H1 (cell line): ENCODE measurements around the gene PSORS1C2. TPM values are rescaled to one million over a fixed set of nuclear protein-coding genes. Genes with fewer than 3 reads are reported as not detected.

ENCODE experiments used
- CTCF ChIA-PET: fragments of 300-600 bp; sonication (Branson Sonifier 250); formaldehyde crosslinking; loops from one replicate; lab custom pipeline; 2021; ENCODE audit not compliant: partially characterized antibody; lab: Charles Lee
- POLR2A ChIA-PET: fragments of 300-600 bp; sonication (Branson Sonifier 250); formaldehyde crosslinking; loops from one replicate; lab custom pipeline; 2021; ENCODE audit warnings: inconsistent platforms; ENCODE audit not compliant: partially characterized antibody; lab: Charles Lee
- DNase-seq, 2 experiments: peaks; one replicate each; pipeline versions ENCODE4 v3.0.0 to v3.0.0-alpha.2; 2010 to 2022; ENCODE audit warnings: low spot score in 2 of 2, low read depth in 1 of 2, mixed read lengths in 1 of 2
- FAIRE-seq: peaks from 2 replicates; lab custom pipeline; 2011; peaks lifted over from hg19 to GRCh38; lab: Jason Lieb, UNC
- H2AFZ ChIP-seq: 2 replicates; pipeline ENCODE4 v1.8.1; 2012; ENCODE audit warnings: low read length, inconsistent platforms
- H2AK5ac ChIP-seq: 2 replicates; pipeline ENCODE4 v1.6.1; 2013; ENCODE audit warnings: low read depth, low read length
- H2BK120ac ChIP-seq: replicated peaks from 2 replicates; pipeline ENCODE3; 2013; ENCODE audit warnings: low read depth, low read length, inconsistent platforms
- H2BK12ac ChIP-seq: 2 replicates; pipeline ENCODE4 v1.6.1; 2013; ENCODE audit warnings: low read depth, low read length
- H2BK15ac ChIP-seq: 2 replicates; pipeline ENCODE4 v1.6.1; 2013; ENCODE audit warnings: low read length
- H2BK20ac ChIP-seq: 2 replicates; pipeline ENCODE4 v1.6.1; 2013; ENCODE audit warnings: low read length
- H2BK5ac ChIP-seq: 2 replicates; pipeline ENCODE4 v1.6.1; 2013; ENCODE audit warnings: low read depth, low read length
- H3K14ac ChIP-seq: 2 replicates; pipeline ENCODE4 v1.6.1; 2013; ENCODE audit warnings: inconsistent platforms; ENCODE audit not compliant: insufficient read length
- H3K18ac ChIP-seq: 2 replicates; pipeline ENCODE4 v1.6.1; 2013; ENCODE audit warnings: low read length; ENCODE audit errors: extremely low read depth
- H3K23ac ChIP-seq: 2 replicates; pipeline ENCODE4 v1.6.1; 2013; ENCODE audit warnings: inconsistent platforms; ENCODE audit not compliant: insufficient read length
- H3K23me2 ChIP-seq: 2 replicates; pipeline ENCODE4 v1.6.1; 2013; ENCODE audit warnings: low read depth, low read length
- H3K27ac ChIP-seq: 2 replicates; pipeline ENCODE4 v1.6.1; 2011; ENCODE audit warnings: low read depth, low read length, inconsistent platforms
- H3K27me3 ChIP-seq, 4 experiments: replicated peaks in 1 of 4; 1 replicate in 1 of 4; 2 replicates in 3 of 4; pipeline versions ENCODE4 v1.6.1 to v1.8.1; 2011 to 2013; ENCODE audit warnings: low read length in 3 of 4, mild to moderate bottlenecking in 3 of 4, inconsistent platforms in 2 of 4, mixed read lengths in 2 of 4, moderate library complexity in 1 of 4; ENCODE audit not compliant: control insufficient read depth in 3 of 4, insufficient read depth in 3 of 4; ENCODE audit errors: extremely low read depth in 1 of 4
- H3K36me3 ChIP-seq, 4 experiments: 2 replicates each; pipeline versions ENCODE4 v1.6.1 to v1.8.1; 2011 to 2013; ENCODE audit warnings: mild to moderate bottlenecking in 4 of 4, low read length in 3 of 4, moderate library complexity in 2 of 4, control low read depth in 1 of 4, inconsistent platforms in 1 of 4; ENCODE audit not compliant: insufficient read depth in 4 of 4, control insufficient read depth in 2 of 4
- H3K4ac ChIP-seq: replicated peaks from 2 replicates; pipeline ENCODE3; 2013; ENCODE audit warnings: low read length, low read depth, mixed read lengths, inconsistent platforms; ENCODE audit not compliant: insufficient read length
- H3K4me1 ChIP-seq, 4 experiments: replicated peaks in 1 of 4; 1 replicate in 1 of 4; 2 replicates in 3 of 4; pipeline versions ENCODE4 v1.6.1 to v1.8.1; 2011 to 2013; ENCODE audit warnings: low read length in 3 of 4, inconsistent platforms in 2 of 4, mixed read lengths in 1 of 4; ENCODE audit not compliant: insufficient read depth in 4 of 4, control insufficient read depth in 3 of 4
- H3K4me2 ChIP-seq, 2 experiments: 2 replicates each; pipeline versions ENCODE4 v1.6.1 to v1.8.1; 2011 to 2013; ENCODE audit warnings: low read depth in 2 of 2, low read length in 2 of 2, control low read depth in 1 of 2, inconsistent platforms in 1 of 2, mild to moderate bottlenecking in 1 of 2; ENCODE audit not compliant: insufficient read depth in 1 of 2
- H3K4me3 ChIP-seq, 4 experiments: fragments of 200-600, 300-600 bp in 1 of 4; sonication (generic), shearing (Covaris generic), sonication (Bioruptor Twin) in 1 of 4; 2 replicates each; pipeline versions ENCODE4 v1.5.1 to v1.8.1; 2011 to 2016; ENCODE audit warnings: low read length in 4 of 4, low read depth in 3 of 4, control low read depth in 2 of 4, inconsistent platforms in 2 of 4, mild to moderate bottlenecking in 2 of 4, mixed read lengths in 1 of 4, moderate library complexity in 1 of 4; ENCODE audit not compliant: insufficient read depth in 2 of 4; ENCODE audit errors: extremely low read depth in 1 of 4
- H3K56ac ChIP-seq: replicated peaks from 2 replicates; pipeline ENCODE3; 2013; ENCODE audit warnings: low read depth, mild to moderate bottlenecking, mixed read lengths, low read length, inconsistent platforms; ENCODE audit not compliant: insufficient read length
- H3K79me1 ChIP-seq: 2 replicates; pipeline ENCODE4 v1.6.1; 2013; ENCODE audit warnings: low read depth, low read length, control low read depth
- H3K79me2 ChIP-seq, 2 experiments: 2 replicates each; pipeline versions ENCODE4 v1.6.1 to v1.8.1; 2012 to 2013; ENCODE audit warnings: low read length in 2 of 2, mild to moderate bottlenecking in 2 of 2, inconsistent platforms in 1 of 2; ENCODE audit not compliant: insufficient read depth in 2 of 2, control insufficient read depth in 1 of 2
- H3K9ac ChIP-seq, 4 experiments: replicated peaks in 1 of 4; 1 replicate in 1 of 4; 2 replicates in 3 of 4; pipeline versions ENCODE4 v1.6.1 to v1.8.1; 2011 to 2013; ENCODE audit warnings: low read depth in 3 of 4, low read length in 3 of 4, control low read depth in 2 of 4, mild to moderate bottlenecking in 2 of 4, moderate library complexity in 2 of 4, inconsistent platforms in 1 of 4; ENCODE audit errors: extremely low read depth in 1 of 4
- H3K9me3 ChIP-seq, 2 experiments: 2 replicates each; pipeline versions ENCODE4 v1.6.1 to v1.8.1; 2012 to 2013; ENCODE audit warnings: mild to moderate bottlenecking in 2 of 2, moderate library complexity in 2 of 2, control low read depth in 1 of 2, inconsistent platforms in 1 of 2, low read depth in 1 of 2, low read length in 1 of 2, mixed read lengths in 1 of 2; ENCODE audit not compliant: insufficient read depth in 2 of 2
- H4K20me1 ChIP-seq, 2 experiments: replicated peaks in 1 of 2; 2 replicates each; pipeline versions ENCODE3 to v1.8.1; 2011 to 2013; ENCODE audit warnings: inconsistent platforms in 2 of 2, low read length in 2 of 2, mild to moderate bottlenecking in 1 of 2; ENCODE audit not compliant: insufficient read depth in 2 of 2, control insufficient read depth in 1 of 2
- H4K5ac ChIP-seq: 2 replicates; pipeline ENCODE4 v1.6.1; 2013; ENCODE audit warnings: low read length, low read depth, mixed read lengths, inconsistent platforms; ENCODE audit not compliant: insufficient read length
- H4K8ac ChIP-seq: 2 replicates; pipeline ENCODE4 v1.8.0; 2013; ENCODE audit warnings: mild to moderate bottlenecking, moderate library complexity, low read length, inconsistent platforms; ENCODE audit not compliant: insufficient read depth; ENCODE audit errors: extremely low read depth
- H4K91ac ChIP-seq: replicated peaks from 2 replicates; pipeline ENCODE3; 2013; ENCODE audit warnings: low read length, mixed read lengths, inconsistent platforms; ENCODE audit not compliant: insufficient read length
- ATF3 ChIP-seq: IDR thresholded peaks from 2 replicates; pipeline ENCODE4 v1.6.1; 2011; ENCODE audit warnings: low read depth, mild to moderate bottlenecking, low read length; ENCODE audit not compliant: insufficient read depth
- CBX5 ChIP-seq: fragments of 300-800, 300-1000 bp; sonication (generic); IDR thresholded peaks from 2 replicates; pipeline ENCODE4 v1.7.1; 2016; ENCODE audit warnings: antibody characterized with exemption, low read length, low read depth
- CEBPB ChIP-seq: IDR thresholded peaks from 2 replicates; pipeline ENCODE4 v1.6.1; 2012; ENCODE audit warnings: low read depth, low read length
- CHD1 ChIP-seq: IDR thresholded peaks from 2 replicates; pipeline ENCODE4 v1.6.1; 2012; ENCODE audit warnings: low read depth, low read length, improper control_type of control experiment
- POLR2AphosphoS5 ChIP-seq: IDR thresholded peaks from 2 replicates; pipeline ENCODE4 v1.6.1; 2011; ENCODE audit warnings: low read depth, low read length
- TAF1 ChIP-seq: IDR thresholded peaks from 2 replicates; pipeline ENCODE4 v1.6.1; 2011; ENCODE audit warnings: mild to moderate bottlenecking, low read depth, low read length
- TEAD4 ChIP-seq: IDR thresholded peaks from 2 replicates; pipeline ENCODE4 v1.6.1; 2012; ENCODE audit warnings: low read depth, low read length, inconsistent platforms, mixed read lengths
- WGBS, 2 experiments: shearing (Covaris generic) in 1 of 2; methylation state at CpG; one replicate each; pipeline versions ENCODE4 v1.1.6 to v1.1.7; 2013 to 2015; ENCODE audit warnings: low lambda C conversion rate in 2 of 2, mixed read lengths in 2 of 2, inconsistent platforms in 1 of 2, low coverage in 1 of 2, missing lambda C conversion rate in 1 of 2; ENCODE audit not compliant: insufficient replicate concordance in 2 of 2, insufficient coverage in 1 of 2, insufficient read length in 1 of 2; ENCODE audit errors: extremely low coverage in 1 of 2, missing lambda C conversion rate in 1 of 2; 5-methylcytosine and 5-hydroxymethylcytosine counted together
- polyA plus RNA-seq, 7 experiments: library from polyadenylated mRNA; depleted of rRNA in 3 of 7; stranded (reverse) in 5 of 7; unstranded in 2 of 7; fragments of >200 nt in 5 of 7; fragments of 200-250 nt in 2 of 7; gene quantifications; 1 replicate in 5 of 7; 2 replicates in 1 of 7; 4 replicates in 1 of 7; pipeline versions ENCODE4 v1.2.1 to v1.2.3, GENCODE V29; 2011 to 2013; ENCODE audit warnings: missing spikeins in 2 of 7, mixed read lengths in 2 of 7
- total RNA-seq: library from RNA; stranded (reverse); fragmentation: NEBNext Ultra II Directional; extraction: Animal tissue kit (Norgen Biotek cat#: 25700); gene quantifications from 2 replicates; pipeline ENCODE4 v1.2.1, GENCODE V29; 2021

PSORS1C2 gene
- total and polyA plus RNA-seq, 2 of the 8 experiments (the other 6 are each of a cell fraction or from before 2014, with no cell fraction given): 0.11 TPM; not detected in 1

GRCh38 chr6:31129130-31129529 lies 9.7 kb downstream of the PSORS1C2 start:
- H3K9ac ChIP-seq: no peak overlapping the region; a peak in 1 of 7 replicates
- TF ChIP-seq CHD1 (no peak), POLR2AphosphoS5 (no peak), CEBPB (no peak), TEAD4 (no peak), CBX5 (no peak), ATF3 (no peak), TAF1 (no peak)

More at GRCh38 chr6:31129130-31129529, 9.7 kb downstream of the PSORS1C2 start:
- H2AFZ ChIP-seq: no peak overlapping the region
- no peaks in the 10 kb centered on the region for H3K79me1 ChIP-seq
- FAIRE-seq: no peak
- H4K91ac ChIP-seq: no peak overlapping the region
- H4K20me1 ChIP-seq: no peaks in the 10 kb centered on the region
- no peak overlapping the region for H2AK5ac ChIP-seq
- H3K27me3 ChIP-seq: no peaks in the 10 kb centered on the region
- CTCF ChIA-PET: interaction anchor here (0.7 to 13.5 kb wide), 23 partner anchors 12 to 555 kb away, joined by 3 to 187 read pairs (median 4); partner anchors contain the start of genes C6orf15, PSORS1C1 and PSORS1C2
- H2BK120ac ChIP-seq: no peak overlapping the region
- 0 out of 2 replicates have a peak overlapping the region, but pooled peaks have one; percentile 44 for H2BK12ac ChIP-seq
- peaks cover 0 to 3% (median 3%) of the 10 kb centered on the region in 4 experiments; a peak in 3 of 7 replicates for H3K4me1 ChIP-seq
- no peak overlapping the region for H3K4me3 ChIP-seq
- no peak overlapping the region for H3K14ac ChIP-seq
- H3K27ac ChIP-seq: no peak overlapping the region
- H2BK20ac ChIP-seq: no peak overlapping the region
- H3K36me3 ChIP-seq: no peaks in the 10 kb centered on the region
- 89% methylated on average over 4 of the region's 4 CpGs; no CpG with 5 or more reads in 1 of the 2 experiments for WGBS, 2 experiments
- H3K56ac ChIP-seq: no peak overlapping the region
- POLR2A ChIA-PET: interaction anchor here (0.9 to 68.5 kb wide), 3 partner anchors 13 to 238 kb away, joined by 3 to 2251 read pairs (median 4); partner anchors contain the start of genes CCHCR1, POU5F1, PSORS1C2 and TCF19
- no peaks in the 10 kb centered on the region for H3K9me3 ChIP-seq
- H3K18ac ChIP-seq: no peak overlapping the region
- H3K23ac ChIP-seq: no peak overlapping the region
- H3K4ac ChIP-seq: no peak overlapping the region
- H3K23me2 ChIP-seq: no peaks in the 10 kb centered on the region
- no peaks in the 10 kb centered on the region for H3K79me2 ChIP-seq
- no peak overlapping the region for H2BK15ac ChIP-seq
- no peak overlapping the region for H4K5ac ChIP-seq
- no peak overlapping the region for H2BK5ac ChIP-seq
- H3K4me2 ChIP-seq: no peak overlapping the region
- no peak for DNase-seq
- H4K8ac ChIP-seq: no peak overlapping the region
